Activated CD4-positive, alpha-beta T cell treated with anti-CD3 and anti-CD28 coated beads for 1 hour (primary cell): Measurements from ENCODE around the gene DTWD2.
"Not testable (repeated sequence)": the region's sequence is repeated elsewhere in the genome, so short reads cannot be mapped to it uniquely, and the experiment has no call there.

Experiments used
- DNase-seq: peaks from one replicate; pipeline ENCODE4 v3.0.0-alpha.2; 2020

The DTWD2 gene

DNA sequence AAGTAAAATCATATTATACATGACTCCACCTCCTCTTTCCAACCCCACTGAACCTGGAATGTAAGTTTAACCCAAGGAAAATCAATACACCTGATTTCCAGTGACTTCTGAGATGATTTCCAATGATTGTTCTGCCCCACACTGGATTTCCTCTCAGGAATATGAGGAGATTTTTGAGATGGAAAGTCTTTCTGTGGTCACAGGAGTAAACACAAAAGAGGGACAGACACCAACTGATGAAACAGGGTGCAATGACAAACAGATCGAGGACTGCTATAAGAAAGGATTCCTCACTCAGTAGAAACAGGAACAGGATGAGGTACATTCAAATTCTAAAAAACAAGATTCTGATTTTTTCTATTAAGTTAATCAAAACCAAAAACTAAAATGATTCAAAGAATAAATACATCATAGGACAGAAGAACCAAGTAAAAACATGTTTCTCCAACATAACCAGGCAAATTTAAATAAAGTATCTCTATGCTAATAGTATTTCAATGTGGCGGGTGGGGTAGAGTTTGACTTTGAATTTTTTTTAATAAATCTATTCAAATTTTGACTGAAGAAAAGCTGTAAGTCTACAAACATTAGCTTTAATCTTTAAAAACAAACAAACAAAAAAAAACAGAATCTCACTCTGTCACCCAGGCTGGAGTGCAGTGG lies 42.1 kb downstream of the DTWD2 start:
- no peak for DNase-seq

DNA sequence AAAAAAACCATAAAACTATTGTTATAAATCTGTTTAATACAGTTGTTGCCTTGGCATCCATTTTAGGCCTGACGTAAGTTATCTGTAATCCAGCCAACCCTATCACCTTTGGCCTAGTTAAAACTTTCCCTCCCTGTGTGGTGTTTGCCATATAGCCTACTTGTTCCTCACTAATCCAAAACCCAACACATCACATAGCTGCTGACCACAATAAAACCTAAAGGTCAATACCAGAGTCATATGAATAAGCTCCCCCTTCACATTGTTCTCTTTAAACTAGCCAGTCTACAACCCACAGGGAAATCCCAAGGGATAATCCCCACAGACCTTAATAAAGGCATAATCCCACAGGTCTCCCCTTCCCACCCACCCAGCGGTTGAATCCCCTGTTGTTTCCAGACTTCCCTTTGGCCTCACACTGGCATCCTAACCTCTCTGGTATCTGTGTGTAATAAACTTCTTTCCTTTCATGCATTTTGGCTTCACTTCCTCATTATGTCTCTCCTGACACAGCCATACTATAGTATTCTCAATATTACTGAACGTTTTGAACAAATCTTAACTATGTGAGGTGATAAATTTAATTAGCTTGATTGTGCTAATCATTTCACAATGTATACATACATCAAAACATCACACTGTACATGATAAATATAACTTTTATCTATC lies 50.8 kb downstream of the DTWD2 start:
- no peak for DNase-seq

DNA sequence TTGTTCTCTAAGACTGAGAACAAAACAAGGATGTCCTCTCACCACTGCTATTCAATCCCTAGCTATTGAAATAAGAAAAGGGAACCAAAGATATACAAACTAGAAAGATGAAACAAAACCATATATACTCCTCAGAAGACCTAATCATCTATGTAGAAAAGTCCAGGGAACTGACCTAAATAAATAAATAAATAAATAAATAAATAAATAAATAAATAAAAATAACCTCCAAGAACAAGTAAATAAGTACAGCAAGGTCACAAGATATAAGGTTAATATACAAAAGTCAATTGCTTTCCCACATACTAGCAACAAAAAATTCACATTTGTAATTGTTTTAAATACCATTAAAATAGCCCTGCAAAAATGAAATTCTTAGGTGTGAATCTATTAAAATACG lies 54.6 kb downstream of the DTWD2 start:
- DNase-seq, result no peak

DNA sequence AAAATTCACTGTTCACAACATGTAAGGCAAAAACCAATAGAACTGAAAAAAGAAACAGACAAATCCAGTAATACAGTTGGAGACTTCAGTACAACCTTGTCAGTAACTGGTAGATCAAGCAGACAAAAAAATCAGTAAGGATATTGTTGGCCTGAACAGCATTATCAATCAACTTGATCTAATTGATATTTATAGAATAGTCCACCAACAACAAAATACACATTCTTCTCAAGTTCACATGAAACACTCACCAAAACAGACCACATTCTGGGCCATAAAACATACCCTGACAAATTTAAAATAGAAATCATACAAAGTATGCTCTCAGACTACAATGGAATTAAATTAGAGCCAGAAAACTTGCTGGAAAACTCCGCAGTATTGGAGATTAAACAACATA lies 56.8 kb downstream of the DTWD2 start:
- DNase-seq, result no peak

DNA sequence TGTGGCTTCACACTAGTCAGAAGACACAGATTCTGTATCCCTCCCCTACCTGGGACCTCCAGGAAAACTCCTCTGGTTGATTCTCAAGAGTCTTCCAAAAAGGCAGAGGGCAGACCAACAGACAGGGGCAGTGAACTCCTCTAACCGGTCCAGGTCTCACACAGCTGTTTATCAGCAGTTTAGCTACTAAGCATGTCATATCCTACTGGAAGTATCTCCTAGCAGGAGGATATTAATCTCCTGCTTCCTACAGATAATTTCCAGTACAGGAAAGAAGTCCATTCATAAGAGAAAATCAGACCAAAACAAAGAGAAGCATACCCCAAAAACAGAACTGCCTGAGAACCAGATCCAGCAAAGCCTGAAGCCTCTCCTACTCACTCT lies 64.3 kb downstream of the DTWD2 start:
- DNase-seq, result no peak

DNA sequence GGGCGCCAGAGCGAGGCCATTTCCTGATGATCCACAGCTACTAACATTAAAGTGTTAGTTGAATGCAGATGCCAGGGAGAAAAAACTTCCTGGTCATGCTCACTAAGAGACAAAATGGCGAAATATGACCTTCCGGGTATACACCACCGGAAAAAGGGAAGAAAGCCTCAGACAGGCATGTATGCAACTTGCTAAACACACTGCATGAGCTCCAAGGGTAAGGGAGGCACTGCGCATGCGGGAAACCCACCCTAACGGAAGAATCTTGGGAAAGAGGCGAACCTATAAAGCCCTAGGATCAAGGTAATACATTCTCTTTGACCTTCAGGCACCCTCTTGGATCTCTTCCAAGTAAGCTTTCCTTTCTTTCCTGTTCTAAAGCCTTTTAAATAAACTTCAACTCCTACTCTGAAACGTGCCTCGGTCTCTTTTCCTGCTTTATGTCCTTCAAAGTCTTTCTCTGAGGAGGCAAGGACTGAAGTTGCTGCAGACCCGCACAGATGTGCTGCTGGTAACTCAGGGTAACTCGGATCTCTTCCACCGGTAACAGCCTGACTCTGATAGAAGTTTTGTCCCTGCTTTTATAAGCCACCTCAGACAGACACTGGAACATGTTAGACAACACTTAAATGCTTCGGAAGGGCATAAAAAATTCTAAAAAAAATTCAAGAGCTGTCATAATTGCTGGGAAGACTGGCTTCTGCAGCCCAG lies 64.9 kb downstream of the DTWD2 start:
- DNase-seq, result no peak

DNA sequence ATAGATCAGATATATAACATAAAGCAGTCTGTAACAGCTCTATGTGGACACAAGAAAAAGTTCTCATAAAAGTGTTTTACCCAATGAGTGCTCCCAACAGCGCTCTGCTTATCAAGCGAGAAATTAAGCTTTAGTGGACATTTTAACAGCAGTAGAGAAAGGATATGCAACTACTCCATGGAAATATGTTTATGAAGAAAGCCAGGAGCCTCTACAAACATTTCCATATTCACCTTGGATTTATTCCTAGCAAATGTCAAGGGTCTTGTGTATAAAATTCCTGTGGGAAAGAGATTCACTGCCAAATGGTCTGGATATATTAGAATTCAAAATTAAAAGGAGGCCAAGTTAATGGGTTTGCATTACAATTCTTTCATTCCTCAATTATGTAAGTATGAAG lies 66.5 kb downstream of the DTWD2 start:
- DNase-seq, result no peak

DNA sequence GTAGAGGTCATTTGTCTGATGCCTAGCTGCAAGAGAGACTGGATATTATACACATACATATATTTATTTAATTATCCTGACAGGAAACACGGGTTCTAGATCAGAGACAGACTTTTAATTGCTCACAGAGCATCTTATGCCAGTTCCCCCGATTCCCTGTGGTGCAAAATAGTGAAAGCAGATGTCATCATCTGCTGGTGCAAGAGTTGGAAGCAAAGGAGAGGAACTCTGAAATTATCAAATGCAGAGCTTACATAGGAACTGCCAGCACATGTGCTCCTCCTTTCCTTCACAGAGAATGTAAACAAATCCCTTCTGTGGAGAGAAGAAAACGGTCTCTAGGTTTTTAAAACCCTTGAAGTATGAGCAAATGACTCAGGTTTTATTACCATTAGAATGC lies 69.3 kb downstream of the DTWD2 start:
- DNase-seq, result no peak

DNA sequence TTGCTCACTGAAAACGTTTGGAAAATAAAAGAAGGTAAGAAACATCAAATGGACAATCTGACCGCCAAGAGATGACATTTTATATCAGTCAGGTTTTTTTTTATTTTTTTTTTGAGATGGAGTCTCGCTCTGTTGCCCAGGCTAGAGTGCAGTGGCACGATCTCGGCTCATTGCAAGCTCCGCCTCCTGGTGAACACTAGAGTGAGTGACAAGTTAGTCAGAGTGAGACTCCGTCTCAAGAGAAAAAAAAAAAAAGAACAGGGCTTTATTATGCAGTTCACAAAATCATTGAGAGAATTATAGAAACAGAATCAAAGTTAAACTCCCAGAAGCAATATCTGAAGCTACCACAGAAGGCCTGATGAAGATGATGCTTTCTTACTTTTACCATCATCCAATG lies 70.1 kb downstream of the DTWD2 start:
- no peak for DNase-seq

DNA sequence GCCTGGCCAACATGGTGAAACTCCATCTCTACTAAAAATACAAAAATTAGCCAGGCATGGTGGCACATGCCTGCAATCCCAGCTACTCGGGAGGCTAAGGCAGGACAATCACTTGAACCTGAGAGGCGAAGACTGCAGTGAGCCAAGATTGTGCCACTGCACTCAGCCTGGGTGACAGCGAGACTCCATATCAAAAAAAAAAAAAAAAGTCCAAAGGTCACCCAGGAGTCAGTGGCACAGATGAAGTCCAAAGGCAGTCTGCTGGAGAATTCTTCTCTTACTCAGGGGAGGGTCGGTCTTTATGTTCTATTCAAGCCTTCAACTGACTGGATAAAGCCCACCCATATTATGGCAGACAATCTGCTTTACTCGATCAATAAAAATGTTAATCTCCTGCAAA lies 80.8 kb downstream of the DTWD2 start:
- not testable (repeated sequence) for DNase-seq

DNA sequence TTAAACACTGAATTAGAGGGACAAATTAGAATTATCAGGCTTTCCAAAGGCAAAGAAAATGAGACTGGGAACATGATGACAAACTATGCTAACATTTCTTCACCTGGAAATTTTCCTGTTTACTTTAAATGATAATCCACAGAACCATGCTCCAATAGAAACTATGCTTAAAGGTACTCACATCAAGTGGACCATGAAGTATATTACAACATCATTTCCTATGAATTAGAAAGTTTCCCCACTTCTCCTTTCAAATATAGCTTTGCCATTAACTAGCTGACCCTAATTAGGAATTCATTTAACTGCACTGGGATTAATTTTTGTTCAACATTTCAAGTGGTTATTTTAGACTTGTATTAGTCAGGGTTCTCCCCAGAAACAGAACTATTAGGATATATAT lies 81.4 kb downstream of the DTWD2 start:
- DNase-seq, result no peak

DNA sequence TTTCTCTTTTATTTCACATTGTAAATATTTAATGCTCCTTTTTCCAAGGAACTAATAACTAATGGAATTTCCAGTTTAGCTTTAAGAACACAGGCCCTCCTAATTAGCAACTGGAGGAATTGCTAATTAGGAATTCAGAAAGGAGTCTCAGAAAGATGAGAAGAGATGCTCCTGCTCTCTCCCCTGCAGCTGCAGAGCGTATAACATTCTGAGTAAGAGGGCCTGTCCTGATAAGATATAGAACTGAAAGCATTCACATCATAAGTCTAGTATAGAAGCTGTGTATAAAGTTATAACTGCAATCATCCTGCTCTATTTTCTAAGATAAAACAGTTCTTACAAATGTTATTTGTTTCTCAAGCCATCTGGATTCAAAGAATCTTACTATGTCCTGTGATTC lies 83.2 kb downstream of the DTWD2 start:
- DNase-seq, result no peak

DNA sequence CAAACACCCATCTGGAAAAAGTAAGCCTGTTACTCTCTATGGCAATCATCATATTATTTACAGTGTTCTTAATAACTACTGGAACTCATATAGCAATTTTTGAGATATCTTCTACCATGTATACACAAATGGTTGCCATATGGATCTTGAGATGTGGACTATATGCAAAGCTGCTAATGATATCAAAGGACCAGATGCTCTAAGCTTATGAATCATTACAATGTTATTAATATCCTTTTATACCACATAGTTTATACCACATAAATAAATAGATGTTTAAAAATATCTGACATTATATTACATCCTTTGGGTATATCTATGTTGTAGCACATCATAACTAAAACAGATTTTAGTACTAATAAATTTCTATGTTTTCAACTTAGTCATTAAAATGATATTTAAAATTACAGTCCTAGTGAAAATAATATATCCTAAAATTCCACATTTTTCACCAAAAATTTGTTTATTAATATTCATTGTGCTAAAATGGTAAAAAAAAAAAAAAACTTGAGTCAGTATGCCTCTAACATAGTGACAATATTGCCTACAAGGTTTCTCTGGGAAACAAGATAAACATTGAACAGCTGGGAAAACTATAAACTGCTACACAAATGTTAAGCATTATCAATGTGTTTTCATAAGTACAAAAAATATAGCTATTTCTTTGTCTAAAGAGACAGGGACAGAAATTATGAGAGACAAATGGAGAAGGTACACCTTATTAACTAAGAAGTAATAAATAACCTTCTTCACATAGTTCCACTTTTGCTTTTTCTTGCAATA lies 85.5 kb downstream of the DTWD2 start:
- DNase-seq, result no peak

DNA sequence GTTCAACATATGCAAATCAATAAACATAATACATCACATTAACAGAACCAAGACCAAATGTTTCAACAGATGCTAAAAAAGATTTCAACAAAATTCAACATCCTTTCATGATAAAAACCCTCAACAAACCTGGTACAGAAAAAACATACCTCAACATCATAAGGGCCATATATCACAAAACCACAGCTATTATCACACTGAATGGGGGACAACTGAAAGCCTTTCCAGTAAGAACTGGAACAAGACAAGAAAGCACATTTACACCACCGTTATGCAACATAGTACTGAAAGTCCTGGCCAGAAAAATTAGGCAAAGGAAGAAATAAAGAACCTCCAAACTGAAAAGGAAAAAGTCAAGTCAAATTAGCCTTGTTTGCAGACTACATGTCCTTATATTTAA lies 93.6 kb downstream of the DTWD2 start:
- DNase-seq, result no peak

DNA sequence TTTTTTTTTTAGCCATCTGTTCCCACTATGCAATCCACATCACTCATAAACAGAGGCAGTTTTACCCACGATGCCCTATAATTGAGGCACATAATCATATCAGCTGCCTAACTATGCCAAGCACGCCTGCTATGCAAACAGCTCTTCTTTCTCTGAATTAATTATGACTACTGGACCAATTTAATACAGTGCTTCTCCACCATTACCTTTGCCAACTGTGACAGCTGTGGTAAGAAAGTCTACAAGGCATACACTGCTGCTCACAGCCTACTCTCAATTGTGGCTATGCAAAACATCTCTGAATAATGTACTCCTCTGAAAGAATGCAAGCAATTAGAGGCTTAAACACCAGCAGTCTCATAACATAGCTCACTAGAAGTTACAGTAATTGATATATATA lies 97.1 kb downstream of the DTWD2 start:
- no peak for DNase-seq

DNA sequence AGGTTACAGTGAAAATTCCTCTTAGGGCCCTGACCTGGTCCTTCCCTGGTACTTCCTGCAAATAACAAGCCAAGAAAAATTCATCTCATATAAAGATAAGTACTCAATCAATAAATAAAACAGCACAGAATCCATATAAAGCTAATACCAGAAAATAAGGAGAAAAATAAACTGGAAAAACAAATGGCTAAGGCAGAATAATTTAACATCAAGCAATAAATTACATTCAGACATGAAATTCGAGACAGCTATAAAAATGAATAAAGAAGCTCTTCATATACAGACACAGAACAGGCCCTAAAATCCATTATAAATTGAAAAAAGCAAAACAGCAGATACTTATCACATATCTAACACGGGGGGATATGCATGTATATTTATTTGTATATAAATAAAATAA lies 99.2 kb downstream of the DTWD2 start:
- DNase-seq, result no peak

DNA sequence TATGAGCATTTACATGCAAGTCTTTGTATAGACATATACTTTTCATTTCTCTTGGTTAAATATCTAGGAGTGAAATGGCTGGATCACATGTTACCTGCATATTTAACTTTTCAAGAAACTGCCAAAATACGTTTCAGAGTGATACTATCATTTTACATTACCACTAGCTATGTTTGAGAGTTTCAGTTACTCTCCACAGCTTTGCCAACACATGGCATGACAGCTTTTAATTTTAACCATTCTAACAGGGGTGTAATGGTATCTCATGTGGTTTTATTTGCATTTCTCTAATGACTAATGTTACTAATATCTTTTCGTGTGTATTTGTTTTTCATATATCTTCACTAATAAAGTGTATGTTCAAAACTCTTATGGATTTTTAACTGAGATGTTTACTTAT lies 99.8 kb downstream of the DTWD2 start:
- DNase-seq, result no peak

DNA sequence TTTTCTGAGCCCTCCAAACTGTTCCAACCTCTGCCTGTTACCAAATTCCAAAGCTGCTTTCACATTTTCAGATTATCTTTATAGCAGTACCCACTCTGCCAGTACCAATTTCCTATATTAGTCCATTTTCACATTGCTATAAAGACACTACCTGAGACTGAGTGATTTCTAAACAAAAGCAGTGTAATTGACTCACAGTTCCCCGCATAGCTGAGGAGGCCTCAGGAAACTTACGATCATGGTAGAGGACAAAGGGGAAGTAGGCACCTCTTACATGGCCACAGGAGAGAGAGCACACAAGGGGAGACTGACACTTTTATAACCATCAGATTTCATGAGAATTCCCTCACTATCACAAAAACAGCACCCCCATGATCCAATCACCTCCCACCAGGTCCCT lies 105.0 kb downstream of the DTWD2 start:
- no peak for DNase-seq

DNA sequence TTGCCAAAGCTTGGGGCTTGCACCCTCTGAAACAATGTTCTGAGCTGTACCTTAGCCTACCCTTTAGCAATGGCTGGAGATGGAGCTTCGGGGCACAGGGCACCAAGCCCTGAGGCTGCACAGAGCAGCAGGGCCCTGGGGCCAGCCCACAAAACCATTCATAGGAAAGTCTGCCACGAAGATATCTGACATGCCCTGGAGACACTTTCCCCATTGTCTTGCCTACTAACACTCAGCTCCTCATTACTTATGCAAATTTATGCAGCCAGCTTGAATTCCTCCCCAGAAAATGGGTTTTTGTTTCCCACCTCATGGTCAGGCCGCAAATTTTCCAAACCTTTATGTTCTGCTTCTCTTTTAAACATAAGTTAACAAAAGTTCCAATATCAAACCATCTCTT lies 105.7 kb downstream of the DTWD2 start:
- DNase-seq, result no peak

DNA sequence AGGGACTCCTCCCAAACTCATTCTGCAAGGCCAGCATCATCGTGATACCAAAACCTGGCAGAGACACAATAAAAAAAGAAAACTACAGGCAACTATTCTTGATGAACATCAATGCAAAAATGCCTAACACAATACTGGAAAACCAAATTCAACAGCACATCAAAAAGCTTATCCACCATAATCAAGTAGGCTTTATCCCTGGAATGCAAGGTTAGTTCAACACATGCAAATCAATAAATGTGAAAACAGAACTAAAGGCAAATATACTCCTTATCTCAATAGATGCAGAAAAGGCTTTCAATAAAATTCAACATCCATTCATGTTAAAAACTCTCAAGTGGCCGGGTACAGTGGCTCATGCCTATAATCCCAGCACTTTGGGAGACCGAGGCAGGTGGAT lies 111.5 kb downstream of the DTWD2 start:
- DNase-seq, result not testable (repeated sequence)

DNA sequence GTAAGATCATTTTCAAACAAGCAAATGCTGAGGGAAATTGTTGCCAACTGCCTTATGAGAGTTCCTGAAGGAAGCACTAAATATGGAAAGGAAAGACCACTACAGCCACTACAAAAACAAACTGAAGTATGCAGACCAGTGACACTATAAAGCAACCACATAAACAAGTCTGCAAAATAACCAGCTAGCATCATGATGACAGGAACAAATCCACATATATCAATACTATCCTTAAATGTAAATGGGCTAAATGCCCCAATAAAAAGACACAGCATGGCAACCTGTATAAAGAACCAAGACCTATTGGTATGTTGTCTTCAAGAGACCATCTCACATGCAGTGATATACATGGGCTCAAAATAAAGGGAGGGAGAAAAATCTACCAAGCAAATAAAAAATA lies 113.2 kb downstream of the DTWD2 start:
- no peak for DNase-seq

DNA sequence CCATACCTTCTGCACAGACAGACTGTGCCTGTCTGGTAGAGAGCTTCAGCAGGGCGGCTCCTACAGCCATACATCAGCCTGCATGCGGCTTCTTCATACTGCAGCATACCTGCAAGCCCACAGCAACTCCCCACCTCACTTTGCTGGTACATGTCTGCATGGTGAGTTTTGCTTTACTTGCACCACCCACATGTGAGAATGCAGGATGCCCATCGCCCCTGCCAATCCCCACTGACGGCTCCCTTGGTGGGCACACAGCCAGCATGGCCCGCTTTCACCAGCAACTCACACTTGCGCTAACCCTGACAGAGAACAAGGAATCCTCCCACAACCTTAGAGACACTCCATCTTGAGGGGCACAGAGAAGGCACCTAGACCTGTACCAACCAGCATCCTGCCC lies 114.9 kb downstream of the DTWD2 start:
- DNase-seq, result no peak

DNA sequence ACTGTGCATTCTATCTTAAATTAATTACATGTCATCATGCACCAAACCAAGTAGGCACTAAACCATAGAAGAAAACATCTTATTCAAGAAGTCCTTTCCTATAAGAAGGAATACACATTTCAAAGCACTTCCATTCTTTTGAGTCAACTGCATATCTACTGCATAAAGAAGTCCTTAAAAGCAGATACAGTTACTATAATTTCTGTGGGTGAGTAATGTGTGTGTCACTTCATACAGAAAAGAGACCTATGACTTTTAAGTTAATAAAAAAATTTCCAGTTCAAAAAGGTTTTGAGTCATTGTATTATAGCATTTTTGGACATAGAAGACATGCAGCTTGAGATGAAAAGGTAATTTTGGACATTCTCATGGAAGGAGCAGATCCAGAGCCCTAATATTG lies 125.0 kb downstream of the DTWD2 start:
- no peak for DNase-seq

DNA sequence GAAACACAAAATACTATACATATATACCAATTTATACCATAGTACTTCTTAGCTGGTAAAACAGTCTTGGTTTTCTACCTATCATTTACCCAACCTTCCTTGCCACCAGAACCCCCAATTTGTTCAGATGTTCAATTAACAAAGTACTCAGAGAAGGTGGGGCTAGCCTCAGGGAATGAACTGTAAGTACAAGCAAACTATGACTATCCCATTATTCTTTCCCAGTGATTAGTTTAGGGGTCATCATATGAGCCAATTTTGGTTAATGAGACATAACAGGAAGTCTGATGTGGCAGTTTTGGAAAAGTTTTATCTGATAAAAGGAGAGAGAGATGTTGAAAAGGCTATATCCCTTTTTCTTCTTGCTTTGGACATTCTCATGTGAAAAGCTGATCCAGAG lies 125.8 kb downstream of the DTWD2 start:
- DNase-seq, result no peak
